H1 (cell line): ENCODE results near the gene PHF23. TPM values are rescaled to one million over a fixed set of nuclear protein-coding genes. Genes with fewer than 3 reads are reported as not detected.

Source experiments
- BRCA1 ChIP-seq: IDR thresholded peaks from 2 replicates; pipeline ENCODE4 v1.6.1; 2012; ENCODE audit warnings: low read depth, low read length, improper control_type of control experiment
- CBX8 ChIP-seq: fragments of 300-800, 300-1000 bp; sonication (generic); IDR thresholded peaks from 2 replicates; pipeline ENCODE4 v1.7.1; 2016; ENCODE audit warnings: low read depth, low read length, borderline replicate concordance
- CHD2 ChIP-seq: IDR thresholded peaks from 2 replicates; pipeline ENCODE4 v1.6.1; 2012; ENCODE audit warnings: low read length, improper control_type of control experiment
- CTBP2 ChIP-seq: IDR thresholded peaks from 2 replicates; pipeline ENCODE4 v1.7.0; 2011; ENCODE audit warnings: borderline replicate concordance, mild to moderate bottlenecking, moderate library complexity, mixed read lengths, low read length; ENCODE audit not compliant: insufficient read depth, insufficient read length
- GTF2F1 ChIP-seq: IDR thresholded peaks from 2 replicates; pipeline ENCODE4 v1.6.1; 2012; ENCODE audit warnings: low read depth, low read length, improper control_type of control experiment, borderline replicate concordance
- HDAC6 ChIP-seq: IDR thresholded peaks from one replicate; pipeline ENCODE4 v1.7.1; 2012; ENCODE audit warnings: low read depth, mild to moderate bottlenecking, inconsistent platforms, low read length, moderate library complexity
- KDM1A ChIP-seq: fragments of 200-600, 300-600 bp; sonication (generic); IDR thresholded peaks from 2 replicates; pipeline ENCODE4 v1.7.1; 2016; ENCODE audit warnings: mild to moderate bottlenecking, low read length, borderline replicate concordance
- KDM5A ChIP-seq: fragments of 200-600 bp; IDR thresholded peaks from 2 replicates; pipeline ENCODE4 v1.7.1; 2012; ENCODE audit warnings: mild to moderate bottlenecking, low read length, inconsistent platforms, mixed read lengths
- MAFK ChIP-seq: IDR thresholded peaks from 2 replicates; pipeline ENCODE4 v1.6.1; 2012; ENCODE audit warnings: low read depth, mild to moderate bottlenecking, improper control_type of control experiment, low read length
- NRF1 ChIP-seq: IDR thresholded peaks from 2 replicates; pipeline ENCODE4 v1.6.1; 2011; ENCODE audit warnings: mild to moderate bottlenecking, low read depth, low read length, improper control_type of control experiment
- POLR2A ChIP-seq, 2 experiments: IDR thresholded peaks; 1 replicate in 1 of 2; 2 replicates in 1 of 2; pipeline ENCODE4 v1.6.1; 2011; ENCODE audit warnings: low read depth in 2 of 2, low read length in 2 of 2, mild to moderate bottlenecking in 2 of 2; ENCODE audit errors: control extremely low read depth in 1 of 2
- RFX5 ChIP-seq: IDR thresholded peaks from 2 replicates; pipeline ENCODE4 v1.6.1; 2011; ENCODE audit warnings: low read depth, low read length, improper control_type of control experiment, borderline replicate concordance
- SIN3A ChIP-seq, 2 experiments: IDR thresholded peaks in 1 of 2; conservative IDR thresholded peaks in 1 of 2; 2 replicates each; pipeline ENCODE4 v1.6.1; 2011 to 2012; ENCODE audit warnings: low read length in 2 of 2, improper control_type of control experiment in 1 of 2, low read depth in 1 of 2, mild to moderate bottlenecking in 1 of 2
- SIRT6 ChIP-seq: IDR thresholded peaks from one replicate; pipeline ENCODE4 v1.7.1; 2012; ENCODE audit warnings: low read length, inconsistent platforms
- TAF7 ChIP-seq: optimal IDR thresholded peaks from 2 replicates; pipeline ENCODE3; 2011; ENCODE audit warnings: low read depth, mild to moderate bottlenecking, inconsistent platforms, low read length, moderate library complexity, borderline replicate concordance
- TBP ChIP-seq: IDR thresholded peaks from 2 replicates; pipeline ENCODE4 v1.6.1; 2011; ENCODE audit warnings: low read depth, low read length, improper control_type of control experiment
- TEAD4 ChIP-seq: IDR thresholded peaks from 2 replicates; pipeline ENCODE4 v1.6.1; 2012; ENCODE audit warnings: low read depth, low read length, inconsistent platforms, mixed read lengths
- ZNF274 ChIP-seq: IDR thresholded peaks from 2 replicates; pipeline ENCODE4 v1.7.0; 2012; ENCODE audit warnings: low read length, borderline replicate concordance; ENCODE audit errors: extremely low read depth
- polyA plus RNA-seq, 7 experiments: library from polyadenylated mRNA; depleted of rRNA in 3 of 7; stranded (reverse) in 5 of 7; unstranded in 2 of 7; fragments of >200 nt in 5 of 7; fragments of 200-250 nt in 2 of 7; gene quantifications; 1 replicate in 5 of 7; 2 replicates in 1 of 7; 4 replicates in 1 of 7; pipeline versions ENCODE4 v1.2.1 to v1.2.3, GENCODE V29; 2011 to 2013; ENCODE audit warnings: missing spikeins in 2 of 7, mixed read lengths in 2 of 7
- total RNA-seq: library from RNA; stranded (reverse); fragmentation: NEBNext Ultra II Directional; extraction: Animal tissue kit (Norgen Biotek cat#: 25700); gene quantifications from 2 replicates; pipeline ENCODE4 v1.2.1, GENCODE V29; 2021
- TF ChIP-seq, protein P1 (sequence below): IDR thresholded peaks from 2 replicates; pipeline ENCODE4 v1.6.1; 2012; ENCODE audit warnings: low read length, inconsistent platforms
- TF ChIP-seq, protein P2 (sequence below), 3 experiments: IDR thresholded peaks; 1 replicate in 2 of 3; 2 replicates in 1 of 3; pipeline versions ENCODE4 v1.5.1 to v1.6.1; 2011; ENCODE audit warnings: low read length in 3 of 3, mild to moderate bottlenecking in 3 of 3, inconsistent platforms in 2 of 3, low read depth in 1 of 3, moderate library complexity in 1 of 3; ENCODE audit not compliant: insufficient read depth in 1 of 3; ENCODE audit errors: control extremely low read depth in 1 of 3

The PHF23 gene
- total and polyA plus RNA-seq, 2 of the 8 experiments (the other 6 are each of a cell fraction or from before 2014, with no cell fraction given), result 47.5 to 62.8 TPM

DNA sequence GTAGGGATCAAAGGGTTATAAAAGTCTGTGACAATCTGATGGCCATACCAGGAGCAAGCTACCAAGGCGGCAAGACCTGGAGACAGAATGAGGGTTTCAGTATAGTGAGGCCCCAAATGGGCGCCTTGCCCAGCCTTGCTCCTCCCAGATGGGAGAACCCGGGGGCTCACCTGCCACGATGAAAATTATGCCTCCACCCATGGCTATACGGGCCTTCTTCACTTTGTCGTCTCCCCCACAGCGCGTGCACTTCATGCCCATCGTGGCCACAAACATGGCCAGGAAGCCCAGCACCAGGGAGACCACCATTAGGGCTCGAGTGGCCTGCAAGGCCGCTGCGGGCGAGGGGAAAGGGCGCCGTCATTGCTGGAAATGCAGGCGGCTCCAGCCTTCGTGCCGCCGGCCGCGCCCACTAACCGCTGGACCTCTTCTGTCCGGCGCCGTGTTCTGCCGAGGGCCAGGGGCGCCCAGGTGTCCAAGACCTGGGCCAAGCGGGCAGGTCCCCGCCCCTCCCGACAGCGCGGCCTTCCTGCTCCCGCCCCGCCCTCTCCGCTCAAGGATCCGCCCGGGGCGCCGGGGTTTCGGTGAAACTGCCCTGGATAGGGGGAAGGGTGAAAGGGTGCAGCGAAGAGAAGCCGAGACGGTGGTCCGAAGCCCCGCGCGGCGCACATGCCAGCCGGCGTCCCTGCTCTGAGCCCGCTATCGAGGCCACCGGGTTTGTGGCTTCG is 21.6 kb upstream of the PHF23 start (continued):
- TF ChIP-seq, protein P1, sequence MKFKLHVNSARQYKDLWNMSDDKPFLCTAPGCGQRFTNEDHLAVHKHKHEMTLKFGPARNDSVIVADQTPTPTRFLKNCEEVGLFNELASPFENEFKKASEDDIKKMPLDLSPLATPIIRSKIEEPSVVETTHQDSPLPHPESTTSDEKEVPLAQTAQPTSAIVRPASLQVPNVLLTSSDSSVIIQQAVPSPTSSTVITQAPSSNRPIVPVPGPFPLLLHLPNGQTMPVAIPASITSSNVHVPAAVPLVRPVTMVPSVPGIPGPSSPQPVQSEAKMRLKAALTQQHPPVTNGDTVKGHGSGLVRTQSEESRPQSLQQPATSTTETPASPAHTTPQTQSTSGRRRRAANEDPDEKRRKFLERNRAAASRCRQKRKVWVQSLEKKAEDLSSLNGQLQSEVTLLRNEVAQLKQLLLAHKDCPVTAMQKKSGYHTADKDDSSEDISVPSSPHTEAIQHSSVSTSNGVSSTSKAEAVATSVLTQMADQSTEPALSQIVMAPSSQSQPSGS, result no peak
- no peak for TF ChIP-seq NRF1
- TF ChIP-seq TBP, result peak; percentile 83
- TF ChIP-seq TAF7, result peak; percentile 70
- TF ChIP-seq KDM5A, result no peak
- TF ChIP-seq SIRT6, result no peak
- no peak for TF ChIP-seq KDM1A
- no peak for TF ChIP-seq CTBP2
- no peak for TF ChIP-seq GTF2F1
- TF ChIP-seq TEAD4, result no peak
- peak in 1 of 2 experiments; percentile 33; a peak in 1 of 4 replicates for TF ChIP-seq SIN3A (conservative IDR thresholded peaks at IDR 0.05 in 1 of 2, IDR thresholded peaks at IDR 0.05 in 1 of 2; ENCODE audit: low read depth in 1 of 2, low read length in 2 of 2)
- no peak for TF ChIP-seq RFX5
- TF ChIP-seq MAFK, result no peak
- TF ChIP-seq ZNF274, result no peak
- TF ChIP-seq BRCA1, result no peak
- TF ChIP-seq CHD2, result no peak
- no peak for TF ChIP-seq HDAC6
- peak in 1 of 2 experiments; percentile 72; a peak in 2 of 3 replicates for TF ChIP-seq POLR2A (IDR thresholded peaks at IDR 0.05; ENCODE audit: control extremely low read depth in 1 of 2, low read depth in 2 of 2, low read length in 2 of 2)
- no peak for TF ChIP-seq CBX8
- TF ChIP-seq, protein P2, sequence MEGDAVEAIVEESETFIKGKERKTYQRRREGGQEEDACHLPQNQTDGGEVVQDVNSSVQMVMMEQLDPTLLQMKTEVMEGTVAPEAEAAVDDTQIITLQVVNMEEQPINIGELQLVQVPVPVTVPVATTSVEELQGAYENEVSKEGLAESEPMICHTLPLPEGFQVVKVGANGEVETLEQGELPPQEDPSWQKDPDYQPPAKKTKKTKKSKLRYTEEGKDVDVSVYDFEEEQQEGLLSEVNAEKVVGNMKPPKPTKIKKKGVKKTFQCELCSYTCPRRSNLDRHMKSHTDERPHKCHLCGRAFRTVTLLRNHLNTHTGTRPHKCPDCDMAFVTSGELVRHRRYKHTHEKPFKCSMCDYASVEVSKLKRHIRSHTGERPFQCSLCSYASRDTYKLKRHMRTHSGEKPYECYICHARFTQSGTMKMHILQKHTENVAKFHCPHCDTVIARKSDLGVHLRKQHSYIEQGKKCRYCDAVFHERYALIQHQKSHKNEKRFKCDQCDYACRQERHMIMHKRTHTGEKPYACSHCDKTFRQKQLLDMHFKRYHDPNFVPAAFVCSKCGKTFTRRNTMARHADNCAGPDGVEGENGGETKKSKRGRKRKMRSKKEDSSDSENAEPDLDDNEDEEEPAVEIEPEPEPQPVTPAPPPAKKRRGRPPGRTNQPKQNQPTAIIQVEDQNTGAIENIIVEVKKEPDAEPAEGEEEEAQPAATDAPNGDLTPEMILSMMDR (IDR thresholded peaks at IDR 0.05; ENCODE audit: control extremely low read depth in 1 of 3, insufficient read depth in 1 of 3, low read depth in 1 of 3, low read length in 3 of 3), result no peak
